ENCODE results near the gene OVAAL.

GRCh38 chr1:180548686-180549317 is 10.0 kb upstream of the OVAAL start:
- TF ChIP-seq, protein P1, sequence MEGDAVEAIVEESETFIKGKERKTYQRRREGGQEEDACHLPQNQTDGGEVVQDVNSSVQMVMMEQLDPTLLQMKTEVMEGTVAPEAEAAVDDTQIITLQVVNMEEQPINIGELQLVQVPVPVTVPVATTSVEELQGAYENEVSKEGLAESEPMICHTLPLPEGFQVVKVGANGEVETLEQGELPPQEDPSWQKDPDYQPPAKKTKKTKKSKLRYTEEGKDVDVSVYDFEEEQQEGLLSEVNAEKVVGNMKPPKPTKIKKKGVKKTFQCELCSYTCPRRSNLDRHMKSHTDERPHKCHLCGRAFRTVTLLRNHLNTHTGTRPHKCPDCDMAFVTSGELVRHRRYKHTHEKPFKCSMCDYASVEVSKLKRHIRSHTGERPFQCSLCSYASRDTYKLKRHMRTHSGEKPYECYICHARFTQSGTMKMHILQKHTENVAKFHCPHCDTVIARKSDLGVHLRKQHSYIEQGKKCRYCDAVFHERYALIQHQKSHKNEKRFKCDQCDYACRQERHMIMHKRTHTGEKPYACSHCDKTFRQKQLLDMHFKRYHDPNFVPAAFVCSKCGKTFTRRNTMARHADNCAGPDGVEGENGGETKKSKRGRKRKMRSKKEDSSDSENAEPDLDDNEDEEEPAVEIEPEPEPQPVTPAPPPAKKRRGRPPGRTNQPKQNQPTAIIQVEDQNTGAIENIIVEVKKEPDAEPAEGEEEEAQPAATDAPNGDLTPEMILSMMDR (conservative IDR thresholded peaks at IDR 0.05): no peak
- TF ChIP-seq ZFX (IDR thresholded peaks at IDR 0.05): no peak
